Loucy (cell line): Measurements from ENCODE around the gene PLXNB1.

Experiments
- EZH2phosphoT487 ChIP-seq: fragments of 200-600 bp; IDR thresholded peaks from 2 replicates; pipeline ENCODE4 v1.6.1; 2018; ENCODE audit warnings: antibody characterized with exemption, mild to moderate bottlenecking, moderate library complexity, borderline replicate concordance
- TF ChIP-seq, protein P1 (sequence below): fragments of 200-600 bp; sonication (generic); conservative IDR thresholded peaks from 2 replicates; pipeline ENCODE4 v1.5.1; 2014; ENCODE audit warnings: mild to moderate bottlenecking, antibody characterized with exemption, low read length

DNA sequence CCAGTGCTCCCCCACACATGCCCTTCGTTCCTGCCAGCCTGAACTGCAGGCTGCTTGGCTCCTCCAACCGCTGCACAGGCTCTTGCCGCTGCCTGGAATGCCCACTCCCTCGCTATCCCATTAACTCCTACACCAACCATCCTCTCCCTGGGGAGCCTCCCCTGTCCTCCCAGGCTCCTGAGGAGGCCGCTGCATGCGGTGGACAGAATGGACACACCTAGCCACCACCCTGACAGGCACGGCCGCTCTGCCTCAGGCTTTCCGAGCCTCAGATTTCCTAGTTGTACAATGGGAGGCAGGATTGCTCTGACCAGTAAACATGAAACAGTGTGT, 2.3 kb downstream of the PLXNB1 start:
- TF ChIP-seq, protein P1, sequence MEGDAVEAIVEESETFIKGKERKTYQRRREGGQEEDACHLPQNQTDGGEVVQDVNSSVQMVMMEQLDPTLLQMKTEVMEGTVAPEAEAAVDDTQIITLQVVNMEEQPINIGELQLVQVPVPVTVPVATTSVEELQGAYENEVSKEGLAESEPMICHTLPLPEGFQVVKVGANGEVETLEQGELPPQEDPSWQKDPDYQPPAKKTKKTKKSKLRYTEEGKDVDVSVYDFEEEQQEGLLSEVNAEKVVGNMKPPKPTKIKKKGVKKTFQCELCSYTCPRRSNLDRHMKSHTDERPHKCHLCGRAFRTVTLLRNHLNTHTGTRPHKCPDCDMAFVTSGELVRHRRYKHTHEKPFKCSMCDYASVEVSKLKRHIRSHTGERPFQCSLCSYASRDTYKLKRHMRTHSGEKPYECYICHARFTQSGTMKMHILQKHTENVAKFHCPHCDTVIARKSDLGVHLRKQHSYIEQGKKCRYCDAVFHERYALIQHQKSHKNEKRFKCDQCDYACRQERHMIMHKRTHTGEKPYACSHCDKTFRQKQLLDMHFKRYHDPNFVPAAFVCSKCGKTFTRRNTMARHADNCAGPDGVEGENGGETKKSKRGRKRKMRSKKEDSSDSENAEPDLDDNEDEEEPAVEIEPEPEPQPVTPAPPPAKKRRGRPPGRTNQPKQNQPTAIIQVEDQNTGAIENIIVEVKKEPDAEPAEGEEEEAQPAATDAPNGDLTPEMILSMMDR, result no peak
- TF ChIP-seq EZH2phosphoT487, result no peak
